Tibial artery (tissue), 4 donors: Measurements from ENCODE around the gene IFI44L.

Experiments used
- DNase-seq, 2 donors: peaks; one replicate each; pipeline ENCODE4 v3.0.0-alpha.2; 2019
- H3K27ac ChIP-seq, 2 donors: fragments of 200-600 bp; sonication (generic) in 1 of 2; 1 replicate in 1 of 2; 2 replicates in 1 of 2; pipeline ENCODE4 v1.5.1; 2018 to 2019; ENCODE audit warnings: mild to moderate bottlenecking in 1 of 2
- H3K27me3 ChIP-seq, 2 donors: fragments of 200-600 bp; sonication (generic) in 1 of 2; one replicate each; pipeline versions ENCODE4 v1.5.1 to v1.6.0; 2016 to 2019
- H3K36me3 ChIP-seq, 3 donors: fragments of 200-600 bp; sonication (generic) in 2 of 3; one replicate each; pipeline ENCODE4 v1.5.1; 2016 to 2019; ENCODE audit warnings: mild to moderate bottlenecking in 2 of 3
- H3K4me1 ChIP-seq, 4 donors: fragments of 200-600 bp; sonication (generic) in 2 of 4; 1 replicate in 3 of 4; 2 replicates in 1 of 4; pipeline ENCODE4 v1.5.1; 2016 to 2019
- H3K4me3 ChIP-seq, 2 donors: fragments of 200-600 bp; sonication (generic) in 1 of 2; 1 replicate in 1 of 2; 2 replicates in 1 of 2; pipeline ENCODE4 v1.5.1; 2018 to 2019; ENCODE audit warnings: mild to moderate bottlenecking in 2 of 2
- H3K9me3 ChIP-seq, 3 donors: fragments of 200-600 bp; sonication (generic) in 1 of 3; one replicate each; pipeline ENCODE4 v1.5.1; 2016 to 2019
- CTCF ChIP-seq, 2 experiments: fragments of 200-600 bp in 1 of 2; fragments of 450-650 bp in 1 of 2; IDR thresholded peaks; one replicate each; pipeline ENCODE4 v1.5.1; 2017 to 2019; ENCODE audit warnings: antibody characterized with exemption in 2 of 2, mild to moderate bottlenecking in 1 of 2, moderate library complexity in 1 of 2
- intact Hi-C: fragments of 100-400 bp; cut with DNase I; formaldehyde crosslinking; loops from one replicate; pipeline ENCODE4 v1.15.0; 2023; ENCODE audit warnings: low total_unique reads

Gene IFI44L

GRCh38 chr1:78591971-78592370 is 28.3 kb upstream of the IFI44L start:
- TF ChIP-seq CTCF (IDR thresholded peaks at IDR 0.05) = no peak
- Histone ChIP-seq H3K9me3 (peaks cover 0 to 5% (median 0%) of the 10 kb centered on the region in 3 donors), H3K27ac (no peak overlapping the region), H3K36me3 (no peaks in the 10 kb centered on the region), H3K27me3 (no peaks in the 10 kb centered on the region), H3K4me3 (no peak overlapping the region), H3K4me1 (no peaks in the 10 kb centered on the region)
- intact Hi-C loops = no loop called here
- no peak for DNase-seq

- Histone ChIP-seq H3K27ac (no peak overlapping the region), H3K9me3 (peaks cover 0 to 5% (median 0%) of the 10 kb centered on the region in 3 donors), H3K4me1 (no peaks in the 10 kb centered on the region), H3K27me3 (no peaks in the 10 kb centered on the region), H3K36me3 (no peaks in the 10 kb centered on the region), H3K4me3 (no peak overlapping the region)
- intact Hi-C loops = no loop called here
- no peak for TF ChIP-seq CTCF (IDR thresholded peaks at IDR 0.05)
- DNase-seq = no peak
These were observed 21.0 kb upstream of the IFI44L start for GRCh38 chr1:78599294-78599693.

- Histone ChIP-seq H3K27ac (no peak overlapping the region), H3K9me3 (no peaks in the 10 kb centered on the region), H3K27me3 (no peaks in the 10 kb centered on the region), H3K36me3 (no peaks in the 10 kb centered on the region), H3K4me1 (no peaks in the 10 kb centered on the region), H3K4me3 (no peak overlapping the region)
- intact Hi-C loops = loop anchor here (5.0 kb wide), 1 partner anchor 454 kb away; no protein-coding TSS in a partner anchor
- no peak for DNase-seq
- no peak for TF ChIP-seq CTCF (IDR thresholded peaks at IDR 0.05)
These were observed 19.2 kb upstream of the IFI44L start for GRCh38 chr1:78601068-78601467.

DNA sequence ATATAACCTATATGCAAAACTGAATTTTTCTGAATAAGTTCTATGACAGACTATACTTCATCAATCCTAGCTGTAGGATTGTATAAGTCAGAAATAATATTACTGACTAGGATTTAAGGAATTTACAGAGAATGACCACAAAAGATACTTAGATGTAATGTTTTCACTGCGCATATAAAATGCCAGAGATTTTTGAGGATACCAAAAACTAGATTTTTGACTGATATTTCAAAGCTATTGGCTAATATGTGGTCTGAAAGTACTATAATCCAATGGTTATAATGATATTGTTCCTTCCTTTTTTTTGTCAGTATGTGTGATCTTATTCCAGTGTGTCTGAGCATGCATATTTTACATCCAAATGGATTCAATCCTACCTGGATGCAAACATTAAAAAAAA is 17.0 kb upstream of the IFI44L start:
- no peaks in the 10 kb centered on the region for H3K36me3 ChIP-seq
- intact Hi-C loops = loop anchor here (5.0 kb wide), 1 partner anchor 456 kb away; no protein-coding TSS in a partner anchor
- H3K9me3 ChIP-seq = no peaks in the 10 kb centered on the region
- no peak for TF ChIP-seq CTCF (IDR thresholded peaks at IDR 0.05)
- H3K27me3 ChIP-seq = peaks cover 0 to 7% of the 10 kb centered on the region in 2 donors
- H3K4me1 ChIP-seq = no peaks in the 10 kb centered on the region
- H3K27ac ChIP-seq = no peak overlapping the region
- H3K4me3 ChIP-seq = no peak overlapping the region
- DNase-seq = no peak

- intact Hi-C loops = loop anchor here (5.0 kb wide), 1 partner anchor 457 kb away; no protein-coding TSS in a partner anchor
These were observed 15.6 kb upstream of the IFI44L start for GRCh38 chr1:78604643-78605042.

More at GRCh38 chr1:78604643-78605042, 15.6 kb upstream of the IFI44L start:
- no peaks in the 10 kb centered on the region for H3K9me3 ChIP-seq
- no peaks in the 10 kb centered on the region for H3K4me1 ChIP-seq
- no peak for TF ChIP-seq CTCF (IDR thresholded peaks at IDR 0.05)
- DNase-seq = no peak
- no peak overlapping the region for H3K4me3 ChIP-seq
- H3K27ac ChIP-seq = no peak overlapping the region
- no peaks in the 10 kb centered on the region for H3K36me3 ChIP-seq
- peaks cover 0 to 7% of the 10 kb centered on the region in 2 donors for H3K27me3 ChIP-seq
